Raji (cell line): ENCODE measurements around the gene CELF4.

Experiments used
- POLR2A ChIP-seq: IDR thresholded peaks from 2 replicates; pipeline ENCODE4 v1.6.1; 2011; ENCODE audit warnings: low read depth, low read length, control low read depth; ENCODE audit not compliant: insufficient read depth

CELF4 gene

DNA sequence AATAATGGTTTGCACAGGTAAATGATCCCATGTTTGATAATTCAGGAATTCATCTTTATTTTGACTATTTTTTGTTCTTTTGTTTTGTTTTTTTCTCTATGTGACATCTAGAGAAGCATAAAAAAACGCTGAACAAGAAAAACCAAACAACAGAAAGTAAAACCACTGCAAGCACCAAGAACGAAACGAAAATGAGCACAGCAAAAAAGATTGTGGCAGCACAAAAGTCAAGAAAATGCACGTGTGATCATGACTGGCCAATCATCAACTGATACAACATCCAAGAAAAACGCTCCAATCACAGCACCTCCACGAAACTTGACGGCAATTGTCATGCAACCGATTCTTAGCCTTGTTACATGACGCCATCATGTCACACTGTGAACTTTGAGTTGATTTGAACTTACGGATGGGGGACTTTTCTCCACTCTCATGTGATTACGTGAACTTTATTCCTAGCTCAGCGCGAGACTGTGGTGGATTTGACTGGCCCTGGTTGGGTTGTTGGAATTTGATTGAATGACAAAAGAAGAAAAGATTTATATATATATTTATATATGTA, 318.7 kb downstream of the CELF4 start:
- TF ChIP-seq POLR2A: no peak

DNA sequence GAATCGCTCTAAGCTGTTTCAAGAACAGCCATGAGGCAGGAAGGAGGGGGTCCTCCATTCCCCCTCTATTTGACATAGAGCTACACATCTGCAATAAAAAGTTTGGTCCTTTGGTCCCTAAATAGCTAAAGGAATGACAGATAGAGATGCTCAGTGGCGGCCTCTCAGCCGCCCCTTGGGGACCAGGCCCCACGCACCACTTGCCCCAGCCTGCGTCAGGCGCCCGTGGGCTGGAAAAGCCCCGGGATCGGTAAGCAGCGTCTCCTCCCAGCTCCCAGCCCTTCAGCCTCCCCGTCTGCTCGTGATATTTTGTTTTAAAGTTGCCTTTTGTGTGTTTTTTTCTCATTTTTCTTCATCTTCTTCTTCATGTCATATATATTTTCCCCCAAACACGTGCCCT, 321.0 kb downstream of the CELF4 start:
- TF ChIP-seq POLR2A: no peak

DNA sequence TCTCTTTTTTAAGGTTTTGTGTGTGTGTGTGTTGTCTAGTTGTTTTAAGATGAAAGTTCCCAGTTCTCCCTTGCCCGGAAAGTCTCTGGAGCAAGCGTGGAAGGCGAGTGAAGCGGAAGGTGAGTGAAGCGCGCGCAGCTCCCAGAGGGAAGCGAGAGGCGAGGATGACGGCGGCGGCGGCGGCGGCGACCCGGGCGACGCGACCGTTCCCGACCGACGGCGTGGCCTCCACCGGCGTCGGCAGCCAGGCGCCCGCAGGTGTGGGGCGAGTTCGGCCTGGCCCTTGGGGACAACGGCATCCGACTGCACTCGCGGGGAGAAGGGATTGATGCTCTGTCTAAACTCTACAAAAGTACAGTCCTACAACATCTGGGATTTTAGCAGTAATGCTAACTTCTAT, 321.9 kb downstream of the CELF4 start:
- no peak for TF ChIP-seq POLR2A

DNA sequence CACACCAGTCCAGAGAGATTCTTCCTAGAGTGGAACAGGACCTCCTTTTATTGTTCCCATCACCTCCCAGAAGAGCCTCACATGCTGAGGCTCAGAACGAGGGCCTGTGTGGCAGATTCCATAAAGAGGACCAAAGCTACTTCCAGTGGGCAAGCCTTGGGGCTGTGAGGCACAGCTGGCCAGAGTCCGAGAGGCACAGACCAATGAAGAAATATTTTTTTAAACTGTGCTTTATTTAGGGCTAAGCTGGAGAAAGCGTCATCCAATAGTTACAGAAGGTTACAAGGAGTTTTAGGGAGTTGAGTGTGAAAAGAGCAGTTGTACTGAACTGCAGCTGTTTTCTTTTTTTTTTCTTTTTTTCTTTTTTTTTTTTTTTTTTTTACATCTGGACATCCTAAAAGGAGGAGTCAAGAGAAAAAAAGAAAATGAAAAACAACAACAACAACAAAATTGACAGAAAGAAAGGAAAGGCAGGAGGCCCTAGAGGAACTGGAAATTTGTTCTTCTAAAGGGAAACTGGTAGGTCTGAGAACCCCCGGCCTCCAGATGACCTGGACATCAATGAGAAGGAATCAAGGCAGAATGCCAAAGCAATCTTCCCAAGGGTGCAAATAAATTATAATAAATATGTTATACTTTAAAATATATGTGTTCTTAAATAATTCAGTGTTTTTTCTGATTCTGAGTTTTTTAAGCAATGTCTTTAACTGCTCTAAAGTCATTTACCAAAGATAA, 322.6 kb downstream of the CELF4 start:
- TF ChIP-seq POLR2A: no peak

DNA sequence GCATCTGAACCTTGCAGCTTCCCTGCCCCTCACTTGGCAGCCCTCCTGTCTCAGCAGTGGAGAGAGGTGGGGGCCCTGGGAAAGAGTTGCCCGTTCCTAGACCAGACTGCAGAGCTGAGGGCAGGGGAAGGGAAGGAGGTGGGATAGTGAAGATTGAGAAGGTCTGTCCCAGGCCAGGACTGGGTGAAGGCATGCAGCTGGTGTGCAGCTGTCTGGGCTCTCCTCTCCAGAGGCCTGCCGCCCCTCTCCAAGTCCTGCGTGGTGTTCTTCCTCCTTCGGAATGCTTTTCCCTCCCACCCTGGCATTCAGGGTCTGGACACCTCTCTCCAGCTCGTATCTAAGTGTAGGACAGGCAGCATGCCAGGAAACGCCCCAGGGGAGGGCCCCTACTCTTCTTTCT, 323.5 kb downstream of the CELF4 start:
- no peak for TF ChIP-seq POLR2A

DNA sequence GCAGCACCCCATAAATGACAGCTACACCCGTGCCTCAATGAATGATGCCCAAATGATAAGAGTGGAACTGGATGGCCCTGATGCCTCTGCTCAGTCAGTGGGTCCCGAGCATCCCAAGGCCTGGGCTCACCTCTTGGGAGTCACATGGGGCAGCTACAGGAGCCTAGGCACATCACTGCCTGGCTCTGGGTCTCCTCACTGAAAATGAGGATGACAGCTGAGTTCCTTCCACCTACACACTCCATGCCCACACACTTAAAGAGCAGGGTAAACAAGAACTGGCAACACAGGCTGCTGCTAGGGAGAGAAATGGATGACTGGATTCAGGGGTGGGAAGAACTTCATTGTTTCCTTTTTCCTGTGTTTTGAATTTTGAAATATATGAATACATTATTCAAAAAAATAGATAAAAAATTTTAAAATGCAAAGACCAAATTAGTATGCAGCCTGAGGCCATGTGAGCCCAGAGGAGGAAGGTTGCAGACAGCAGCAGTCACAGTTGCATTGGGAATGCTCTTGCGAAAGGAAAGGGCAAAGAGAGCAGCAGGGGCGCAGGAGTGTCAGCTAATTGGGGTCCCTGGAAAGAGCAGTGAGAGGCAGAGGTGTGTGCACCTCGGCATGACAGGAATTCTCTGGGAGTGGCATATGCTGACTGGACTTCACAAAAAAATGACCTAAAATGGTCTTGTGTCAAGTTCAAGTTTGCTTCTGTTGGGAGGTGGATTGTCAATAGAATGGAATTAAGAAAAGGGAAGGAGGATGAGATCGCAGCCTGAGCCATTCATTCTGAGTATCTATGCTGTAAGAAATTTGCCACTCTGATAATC, 327.1 kb downstream of the CELF4 start:
- no peak for TF ChIP-seq POLR2A

DNA sequence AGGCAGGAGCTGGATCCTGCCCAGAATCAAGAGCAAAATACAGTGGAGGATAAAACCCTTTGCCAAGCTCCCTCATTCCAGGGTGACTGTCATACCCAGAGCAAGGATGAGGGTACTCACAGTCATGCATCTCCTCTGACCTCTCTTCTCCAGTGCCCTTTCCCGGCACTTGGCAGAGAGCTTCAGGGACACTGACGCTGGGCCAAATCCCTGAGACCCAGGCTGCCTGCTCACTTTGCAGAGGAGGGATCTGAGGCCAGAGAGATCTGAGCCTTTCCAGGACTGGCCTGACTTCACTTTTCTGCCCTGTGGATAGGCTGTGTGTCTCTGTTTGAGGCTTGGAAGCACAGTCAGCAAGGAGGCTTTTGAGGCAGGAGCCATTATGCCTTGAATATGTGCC, 330.0 kb downstream of the CELF4 start:
- TF ChIP-seq POLR2A: no peak

DNA sequence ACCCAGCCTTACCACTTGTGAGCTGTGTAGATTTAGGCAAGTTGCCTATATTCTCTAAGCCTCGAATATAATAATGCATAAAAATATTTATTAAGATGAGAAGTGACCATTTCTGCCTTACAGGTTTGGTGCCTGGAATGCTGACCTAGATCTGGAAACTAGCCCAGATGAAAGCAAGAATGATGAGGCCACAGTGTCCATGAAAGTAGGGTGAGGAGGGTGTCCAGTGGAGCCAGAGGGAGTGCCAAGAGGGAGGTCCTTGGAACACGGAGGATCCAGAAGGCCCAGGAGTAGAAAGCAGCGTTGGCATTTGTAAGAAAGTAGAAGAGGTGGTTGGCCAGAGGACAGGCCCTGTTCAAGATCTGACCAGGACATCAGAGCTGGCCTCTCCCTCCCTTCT, 334.3 kb downstream of the CELF4 start:
- no peak for TF ChIP-seq POLR2A

DNA sequence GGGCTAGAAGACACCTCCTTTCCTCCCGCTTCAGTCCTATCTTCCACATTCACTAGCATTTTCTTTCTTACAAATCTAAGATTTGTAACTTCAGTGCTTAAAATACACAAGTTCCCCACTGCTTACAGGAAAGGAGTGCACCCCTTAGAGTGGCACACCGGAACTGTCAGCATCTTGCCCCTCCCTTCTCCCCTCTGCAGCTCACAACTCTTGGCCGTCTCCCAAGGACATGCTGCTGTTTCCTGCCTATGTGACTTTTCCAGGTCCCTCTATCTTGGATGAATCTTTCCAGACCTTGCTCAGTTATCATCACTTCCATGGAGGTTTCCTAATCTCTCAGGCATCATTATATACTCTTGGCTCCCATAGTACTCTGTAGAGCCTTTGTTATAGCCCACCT, 334.8 kb downstream of the CELF4 start:
- TF ChIP-seq POLR2A: no peak

DNA sequence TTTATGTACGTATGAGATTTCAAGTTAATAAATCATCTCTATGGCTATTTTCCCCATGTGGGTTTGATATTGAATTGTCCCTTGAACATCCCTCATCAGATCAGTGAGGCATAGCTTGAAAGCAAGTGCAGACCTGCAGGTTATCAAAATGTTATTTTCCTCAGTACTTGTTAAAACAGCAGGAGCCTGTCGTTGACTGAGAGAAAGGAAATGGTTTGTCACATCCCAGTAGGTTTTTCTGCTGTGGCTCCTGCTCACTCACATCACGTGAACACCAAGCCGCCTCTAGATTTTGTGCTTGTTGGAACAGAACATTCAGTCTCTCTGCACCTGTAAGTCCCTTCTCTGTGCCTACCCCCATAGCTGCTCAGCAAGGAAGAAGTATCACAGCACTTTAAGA, 340.3 kb downstream of the CELF4 start:
- no peak for TF ChIP-seq POLR2A

DNA sequence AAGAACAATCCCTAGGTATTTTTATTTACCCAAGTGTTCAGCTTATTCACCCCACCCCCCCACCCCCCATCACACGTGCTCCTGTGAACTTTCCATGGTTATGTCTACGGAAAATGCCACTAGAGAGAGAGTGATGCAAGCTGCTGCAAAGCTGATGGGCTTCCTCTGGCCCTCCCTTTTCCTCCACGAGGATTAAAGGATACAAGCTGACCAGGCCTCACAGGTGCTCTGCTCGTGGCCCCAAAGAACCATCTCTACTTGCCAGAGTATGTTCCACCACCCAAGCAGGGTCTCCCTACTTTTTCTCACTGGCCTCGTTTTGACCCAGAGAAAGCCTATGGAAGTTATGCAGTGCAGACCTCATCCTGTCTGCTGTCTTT, 342.6 kb downstream of the CELF4 start:
- TF ChIP-seq POLR2A: no peak

DNA sequence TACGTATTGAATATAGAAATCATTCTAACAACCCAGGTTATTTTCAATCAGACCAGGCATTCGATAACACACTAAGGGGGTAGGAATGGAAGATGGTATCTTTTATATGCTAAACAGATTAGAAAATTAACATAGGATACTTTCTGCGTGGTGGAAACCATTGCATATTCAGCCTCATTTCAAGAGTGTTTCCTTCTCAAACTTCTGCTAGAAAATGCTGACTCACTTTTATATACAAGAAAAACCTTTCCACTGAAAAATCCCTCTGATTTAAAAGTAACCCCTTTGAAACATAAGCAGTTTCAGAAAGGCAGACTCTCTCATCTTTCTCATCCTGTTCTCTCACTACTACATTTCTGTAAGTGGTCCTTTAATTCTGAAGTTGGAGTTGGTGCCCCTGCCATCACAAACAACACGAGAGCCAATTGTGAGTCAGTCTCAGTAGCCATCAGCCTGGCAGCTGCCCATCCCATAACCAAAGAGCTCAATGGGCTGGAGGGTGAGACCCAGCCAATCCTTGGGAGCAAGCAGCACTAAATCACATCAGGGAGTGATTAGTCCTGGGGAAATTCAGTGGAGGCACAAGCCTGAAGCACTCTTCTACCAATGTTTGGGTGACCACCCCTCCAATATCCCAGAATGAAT, 343.1 kb downstream of the CELF4 start:
- TF ChIP-seq POLR2A: no peak

DNA sequence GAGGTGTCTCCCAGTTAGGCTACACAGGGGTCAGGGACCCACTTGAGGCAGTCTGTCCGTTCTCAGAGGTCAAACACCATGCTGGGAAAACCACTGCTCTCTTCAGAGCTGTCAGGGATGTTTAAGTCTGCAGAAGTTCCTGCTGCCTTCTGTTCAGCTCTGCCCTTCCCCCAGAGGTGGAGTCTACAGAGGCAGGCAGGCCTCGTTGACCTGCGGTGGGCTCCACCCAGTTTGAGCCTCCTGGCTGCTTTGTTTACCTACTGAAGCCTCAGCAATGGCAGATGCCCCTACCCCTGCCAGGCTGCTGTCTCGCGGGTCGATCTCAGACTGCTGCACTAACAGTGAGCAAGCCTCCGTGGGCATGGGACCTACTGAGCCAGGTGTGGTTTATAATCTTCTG, 346.3 kb downstream of the CELF4 start:
- TF ChIP-seq POLR2A: no peak

DNA sequence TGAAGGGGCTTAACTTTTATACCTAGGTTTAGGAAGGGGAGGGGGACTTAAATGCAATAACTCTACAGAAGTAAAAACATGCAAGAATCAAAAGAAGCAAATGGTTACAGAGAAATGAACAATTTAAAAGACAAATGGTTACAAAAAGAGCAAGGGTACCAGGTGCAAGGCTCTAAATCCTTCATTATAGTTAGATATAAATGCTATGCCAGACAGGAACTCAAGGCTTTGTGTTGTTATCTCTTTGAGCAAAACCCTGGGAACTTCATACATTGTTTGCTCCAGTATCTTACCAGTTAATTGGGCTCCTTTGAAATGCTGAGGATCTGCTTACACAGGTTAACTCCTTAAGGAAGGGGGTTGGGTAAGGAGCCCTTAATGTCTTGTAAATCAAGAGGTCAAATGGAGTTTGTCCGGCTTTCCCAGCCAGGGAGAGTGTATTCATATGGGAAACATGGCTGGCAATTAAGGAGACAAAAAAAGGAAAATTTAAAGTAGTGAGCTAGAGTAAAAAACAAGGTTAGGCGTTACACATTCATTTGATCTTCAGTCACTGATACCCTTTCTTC, 347.5 kb downstream of the CELF4 start:
- TF ChIP-seq POLR2A: no peak

DNA sequence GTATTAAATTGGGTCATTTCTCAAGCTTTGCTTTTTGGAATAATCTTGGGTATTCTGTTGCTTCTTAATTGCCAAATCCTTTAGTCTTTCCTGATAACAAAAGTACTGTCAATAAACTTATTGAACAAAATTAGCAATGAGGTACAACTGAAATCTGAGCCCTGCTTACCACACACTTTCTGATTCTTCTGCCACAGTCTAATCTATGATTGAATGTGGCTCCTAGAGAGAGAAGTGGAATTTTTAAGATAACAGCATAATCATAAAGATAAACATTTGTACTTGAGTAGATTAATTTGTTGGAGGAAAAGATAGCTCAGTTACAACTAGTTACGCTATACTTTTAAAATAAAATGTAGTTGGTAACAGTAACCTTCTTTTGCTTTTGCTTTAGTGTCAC, 354.8 kb downstream of the CELF4 start:
- no peak for TF ChIP-seq POLR2A

DNA sequence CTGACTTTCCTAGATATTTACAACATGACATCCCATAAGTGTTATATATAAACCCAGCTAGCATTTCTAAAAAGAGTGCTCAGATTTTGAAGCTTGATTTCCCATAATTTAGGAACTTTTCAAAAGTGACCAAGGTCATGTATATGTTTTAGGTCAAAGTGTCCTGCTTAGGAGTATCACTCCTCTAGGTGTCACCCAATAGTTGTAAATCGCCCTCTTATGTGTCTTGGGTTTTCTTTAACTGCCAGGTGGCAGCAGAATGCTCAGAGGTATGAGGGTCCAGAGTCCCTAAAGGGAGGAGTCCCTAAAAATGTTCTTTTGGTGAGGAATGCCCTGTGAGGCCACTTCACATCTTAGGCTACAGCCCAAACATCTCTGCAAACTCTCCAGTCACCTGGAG, 358.3 kb downstream of the CELF4 start:
- TF ChIP-seq POLR2A: no peak

DNA sequence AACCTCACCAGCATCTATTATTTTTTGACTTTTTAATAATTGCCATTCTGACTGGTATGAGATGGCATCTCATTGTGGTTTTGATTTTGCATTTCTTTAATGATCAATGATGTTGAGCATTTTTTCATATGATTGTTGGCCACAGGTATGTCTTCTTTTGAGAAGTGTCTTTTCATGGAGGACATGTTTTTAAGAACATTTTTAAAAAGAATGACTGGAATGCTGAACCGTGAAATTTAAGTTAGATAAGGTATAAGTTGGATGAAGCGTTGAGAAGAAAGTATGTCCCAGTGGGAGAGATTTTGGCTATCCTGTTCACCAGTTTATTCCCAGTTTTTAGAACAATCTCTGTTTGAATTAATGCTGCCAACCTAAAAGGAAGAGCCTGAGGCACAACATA, 365.9 kb downstream of the CELF4 start:
- no peak for TF ChIP-seq POLR2A
